HG02610 (cell line): ENCODE data around the gene CST8.

ENCODE experiments used
- ATAC-seq: cut with Tn5 transposase; IDR thresholded peaks from one replicate; pipeline ENCODE4 v1.9.1; 2021; ENCODE audit warnings: mild to moderate bottlenecking, moderate library complexity; ENCODE audit not compliant: unreplicated experiment

CST8 gene

GRCh38 chr20:23519556-23519955, 28.6 kb downstream of the CST8 start:
- no peak for ATAC-seq

DNA sequence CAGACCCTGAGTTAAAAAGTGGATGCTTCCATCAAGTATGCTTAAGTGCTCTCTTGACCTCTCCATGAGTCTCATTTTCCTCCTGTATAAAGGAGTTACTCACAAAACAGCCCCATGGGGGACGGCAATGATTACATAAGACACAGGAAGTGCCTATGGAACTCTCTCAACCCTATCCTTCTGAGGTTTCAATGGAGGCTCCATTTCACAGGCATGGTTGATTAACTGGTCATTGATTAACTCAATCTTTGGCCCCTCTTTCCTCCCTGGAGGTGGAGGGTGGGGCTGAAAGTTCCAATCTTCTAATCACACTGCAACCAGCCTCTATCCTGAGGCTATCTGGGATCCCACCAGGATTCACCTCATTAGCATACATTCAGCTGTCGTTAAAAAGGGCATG, 29.3 kb downstream of the CST8 start:
- no peak for ATAC-seq

GRCh38 chr20:23524146-23524545, 33.2 kb downstream of the CST8 start:
- ATAC-seq, result no peak

- no peak for ATAC-seq
Measured at GRCh38 chr20:23526850-23527249, 35.9 kb downstream of the CST8 start.

GRCh38 chr20:23528867-23529431, 38.0 kb downstream of the CST8 start:
- no peak for ATAC-seq

GRCh38 chr20:23530937-23531567, 40.1 kb downstream of the CST8 start:
- no peak for ATAC-seq

DNA sequence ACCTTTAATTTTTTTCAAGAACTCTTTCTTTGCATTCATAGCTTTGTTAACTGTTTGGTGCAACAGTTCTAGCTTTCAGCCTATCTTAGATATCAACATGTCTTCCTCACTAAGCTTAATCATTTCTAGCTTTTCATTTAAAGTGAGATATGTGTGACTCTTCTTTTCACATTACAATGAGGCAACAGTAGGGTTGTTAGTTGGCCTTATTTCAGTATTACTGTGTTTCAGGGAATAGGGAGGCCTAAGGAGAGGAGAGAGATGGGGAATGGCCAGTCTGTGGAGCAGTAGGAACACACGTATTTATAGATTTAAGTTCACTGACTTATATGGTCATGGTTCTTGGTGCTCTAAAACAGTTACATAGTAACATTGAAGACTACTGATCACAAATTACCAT, 41.6 kb downstream of the CST8 start:
- no peak for ATAC-seq

DNA sequence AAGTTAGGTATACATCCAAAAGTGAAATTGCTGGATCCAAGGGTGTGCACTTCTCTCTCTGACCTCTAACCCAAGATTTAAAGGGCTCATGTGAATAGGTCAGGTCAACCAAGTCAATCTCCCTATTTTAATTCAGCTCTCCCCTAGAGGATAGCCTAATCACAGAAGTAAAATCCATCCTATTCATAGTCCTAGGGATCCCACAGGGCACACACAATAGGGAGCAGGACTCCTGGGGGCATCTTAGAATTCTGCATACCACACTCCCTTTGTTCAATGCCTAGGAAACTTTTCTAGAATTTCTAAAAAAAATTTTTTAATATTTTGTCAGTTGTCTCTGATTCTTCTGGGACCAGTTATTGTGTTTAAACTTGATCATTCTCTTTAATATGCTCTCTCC, 42.2 kb downstream of the CST8 start:
- ATAC-seq, result no peak

GRCh38 chr20:23534801-23535593, 44.1 kb downstream of the CST8 start:
- ATAC-seq, result no peak

GRCh38 chr20:23536328-23536974, 45.5 kb downstream of the CST8 start:
- ATAC-seq, result no peak

GRCh38 chr20:23537030-23537429, 46.1 kb downstream of the CST8 start:
- ATAC-seq, result no peak

GRCh38 chr20:23540624-23541023, 49.7 kb downstream of the CST8 start:
- ATAC-seq, result no peak

DNA sequence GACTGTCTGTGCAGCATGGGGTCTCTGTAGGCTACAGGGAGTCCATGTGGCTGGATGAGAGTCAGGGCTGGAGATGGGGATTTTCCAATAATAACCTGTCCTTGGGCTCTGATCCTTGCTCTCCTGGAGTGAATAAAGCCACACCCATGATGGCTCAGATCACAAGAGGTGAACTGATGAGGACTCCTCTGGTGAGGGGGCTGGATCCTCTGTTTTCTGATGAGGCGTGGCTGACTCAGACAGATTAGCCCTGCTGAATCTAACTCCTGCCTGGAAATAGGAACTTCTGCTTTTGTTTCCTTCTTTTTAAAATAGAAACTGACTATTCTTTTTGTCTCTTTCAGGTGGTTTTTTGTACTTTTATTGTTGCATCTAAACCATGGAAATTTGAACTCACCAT, 50.4 kb downstream of the CST8 start:
- no peak for ATAC-seq

DNA sequence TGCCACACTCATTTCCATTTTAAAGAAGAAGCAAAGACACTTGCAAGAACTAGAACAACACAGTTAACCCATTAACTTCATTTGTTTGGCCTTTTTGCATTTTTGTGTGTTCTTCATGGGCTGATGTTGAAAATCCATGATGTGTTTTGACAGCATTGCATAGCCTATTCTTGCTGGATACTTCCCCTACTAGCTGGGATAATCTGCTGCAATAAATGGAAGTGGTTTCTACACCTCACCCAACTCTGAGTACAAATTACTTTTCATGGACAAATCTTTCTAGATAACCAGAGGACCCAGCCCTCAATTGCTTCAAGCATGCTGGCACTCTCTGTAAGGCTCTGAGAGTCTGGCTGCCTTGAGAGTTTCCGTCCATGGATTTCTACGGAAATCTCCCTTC, 50.9 kb downstream of the CST8 start:
- ATAC-seq, result no peak

- no peak for ATAC-seq
Measured at GRCh38 chr20:23542801-23543200, 51.9 kb downstream of the CST8 start.

DNA sequence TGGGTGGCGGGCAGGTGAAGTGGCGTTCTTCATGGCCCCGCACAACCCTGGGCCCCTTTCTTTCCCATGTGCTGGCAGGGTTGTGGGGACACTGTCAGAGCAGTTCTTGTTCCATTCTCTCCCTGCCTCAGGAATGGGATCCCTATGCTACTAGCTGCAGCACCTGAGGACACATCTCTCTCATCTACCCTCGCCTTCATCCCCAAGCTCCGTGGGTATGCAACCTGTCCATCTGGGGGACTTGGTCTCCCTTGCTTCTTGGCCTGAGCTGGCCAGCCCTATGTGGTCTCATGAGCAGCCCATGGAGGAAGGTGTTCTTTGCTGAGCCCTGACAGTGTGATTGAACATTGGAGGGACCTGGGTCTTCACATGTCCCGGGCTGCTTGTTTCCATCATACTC, 53.2 kb downstream of the CST8 start:
- no peak for ATAC-seq
